Measurements from ENCODE around the gene SLC1A3.

Gene SLC1A3

GRCh38 chr5:36599986-36600779 lies 6.2 kb upstream of the SLC1A3 start:
- peaks cover 2% of the 10 kb centered on the region for H3K27me3 ChIP-seq
- H3K4me3 ChIP-seq: no peak overlapping the region
- no peak overlapping the region for H3K9ac ChIP-seq
- no peaks in the 10 kb centered on the region for H3K9me3 ChIP-seq
- TF ChIP-seq Cebpa-rat (IDR thresholded peaks at IDR 0.05): no peak
- no peaks in the 10 kb centered on the region for H3K36me3 ChIP-seq
- no peak overlapping the region for H3K4me2 ChIP-seq
- no peak overlapping the region for H3K27ac ChIP-seq
- no peaks in the 10 kb centered on the region for H4K20me1 ChIP-seq
- H3K4me1 ChIP-seq: no peaks in the 10 kb centered on the region

- H3K9ac ChIP-seq: no peak overlapping the region
- H3K9me3 ChIP-seq: no peaks in the 10 kb centered on the region
- H3K4me2 ChIP-seq: no peak overlapping the region
- no peaks in the 10 kb centered on the region for H3K4me1 ChIP-seq
- no peaks in the 10 kb centered on the region for H3K36me3 ChIP-seq
- H4K20me1 ChIP-seq: no peaks in the 10 kb centered on the region
- peaks cover 11% of the 10 kb centered on the region for H3K27me3 ChIP-seq
- H3K4me3 ChIP-seq: no peak overlapping the region
- no peak for TF ChIP-seq Cebpa-rat (IDR thresholded peaks at IDR 0.05)
- no peak overlapping the region for H3K27ac ChIP-seq
These were observed 5.4 kb upstream of the SLC1A3 start for GRCh38 chr5:36600917-36601527.

GRCh38 chr5:36602704-36603321 lies 3.6 kb upstream of the SLC1A3 start:
- H3K4me1 ChIP-seq: peaks cover 6% of the 10 kb centered on the region; the same call in 1 of the 2 replicates
- H4K20me1 ChIP-seq: no peaks in the 10 kb centered on the region
- H3K4me3 ChIP-seq: no peak overlapping the region
- no peaks in the 10 kb centered on the region for H3K36me3 ChIP-seq
- no peak overlapping the region for H3K9ac ChIP-seq
- no peaks in the 10 kb centered on the region for H3K9me3 ChIP-seq
- no peak overlapping the region for H3K4me2 ChIP-seq
- H3K27ac ChIP-seq: no peak overlapping the region
- peaks cover 26% of the 10 kb centered on the region for H3K27me3 ChIP-seq
- no peak for TF ChIP-seq Cebpa-rat (IDR thresholded peaks at IDR 0.05)

- no peak overlapping the region for H3K4me2 ChIP-seq
- no peak for TF ChIP-seq Cebpa-rat (IDR thresholded peaks at IDR 0.05)
- H3K27ac ChIP-seq: no peak overlapping the region
These were observed 1.2 kb upstream of the SLC1A3 start for GRCh38 chr5:36605241-36605640.

GRCh38 chr5:36606036-36606427 lies 374 bp upstream of the SLC1A3 start:
- peak overlapping the region; percentile 80 for H3K4me2 ChIP-seq
- no peaks in the 10 kb centered on the region for H4K20me1 ChIP-seq
- peaks cover 32% of the 10 kb centered on the region for H3K27me3 ChIP-seq
- no peak overlapping the region for H3K9ac ChIP-seq
- peaks cover 6% of the 10 kb centered on the region; the same call in 1 of the 2 replicates for H3K4me1 ChIP-seq
- H3K27ac ChIP-seq: no peak overlapping the region
- H3K36me3 ChIP-seq: no peaks in the 10 kb centered on the region
- no peak for TF ChIP-seq Cebpa-rat (IDR thresholded peaks at IDR 0.05)
- H3K4me3 ChIP-seq: peak overlapping the region; percentile 58
- H3K9me3 ChIP-seq: no peaks in the 10 kb centered on the region

More at GRCh38 chr5:36605241-36605640, 1.2 kb upstream of the SLC1A3 start:
- no peak overlapping the region for H3K9ac ChIP-seq
- H3K4me3 ChIP-seq: no peak overlapping the region
- no peaks in the 10 kb centered on the region for H3K9me3 ChIP-seq
- H4K20me1 ChIP-seq: no peaks in the 10 kb centered on the region
- peaks cover 6% of the 10 kb centered on the region; the same call in 1 of the 2 replicates for H3K4me1 ChIP-seq
- no peaks in the 10 kb centered on the region for H3K36me3 ChIP-seq
- H3K27me3 ChIP-seq: peaks cover 32% of the 10 kb centered on the region

- Histone ChIP-seq H3K9ac (no peak overlapping the region), H3K36me3 (no peaks in the 10 kb centered on the region), H3K4me2 (peak overlapping the region; percentile 80), H3K4me1 (peaks cover 6% of the 10 kb centered on the region; the same call in 1 of the 2 replicates), H3K9me3 (no peaks in the 10 kb centered on the region), H3K4me3 (peak overlapping the region; percentile 58; the same call in 1 of the 2 replicates), H3K27me3 (peaks cover 32% of the 10 kb centered on the region), H4K20me1 (no peaks in the 10 kb centered on the region), H3K27ac (no peak overlapping the region)
- no peak for TF ChIP-seq Cebpa-rat (IDR thresholded peaks at IDR 0.05)
These were observed 737 bp downstream of the SLC1A3 start for GRCh38 chr5:36607114-36607571.

GRCh38 chr5:36607838-36608783 lies 1.7 kb downstream of the SLC1A3 start:
- H3K4me2 ChIP-seq: no peak overlapping the region
- peaks cover 32% of the 10 kb centered on the region for H3K27me3 ChIP-seq
- H3K9ac ChIP-seq: no peak overlapping the region
- no peaks in the 10 kb centered on the region for H3K9me3 ChIP-seq
- H3K27ac ChIP-seq: no peak overlapping the region
- H3K36me3 ChIP-seq: no peaks in the 10 kb centered on the region
- no peak for TF ChIP-seq Cebpa-rat (IDR thresholded peaks at IDR 0.05)
- no peaks in the 10 kb centered on the region for H4K20me1 ChIP-seq
- H3K4me1 ChIP-seq: peaks cover 6% of the 10 kb centered on the region; the same call in 1 of the 2 replicates
- H3K4me3 ChIP-seq: no peak overlapping the region

- Histone ChIP-seq H3K27ac (no peak overlapping the region), H3K9ac (no peak overlapping the region), H3K27me3 (peaks cover 25% of the 10 kb centered on the region), H3K4me2 (no peak overlapping the region), H3K9me3 (no peaks in the 10 kb centered on the region), H4K20me1 (no peaks in the 10 kb centered on the region), H3K4me3 (no peak overlapping the region), H3K4me1 (peaks cover 6% of the 10 kb centered on the region; the same call in 1 of the 2 replicates), H3K36me3 (no peaks in the 10 kb centered on the region)
- no peak for TF ChIP-seq Cebpa-rat (IDR thresholded peaks at IDR 0.05)
These were observed 4.2 kb downstream of the SLC1A3 start for GRCh38 chr5:36610621-36611020.
